GM12875 (cell line): ENCODE results near the gene TLCD3A.
"Not testable (repeated sequence)": the region's sequence is repeated elsewhere in the genome, so short reads cannot be mapped to it uniquely, and the experiment has no call there.

Source experiments
- H3K4me3 ChIP-seq: one replicate; pipeline ENCODE4 v1.5.1; 2011; ENCODE audit warnings: low read depth, low read length, control low read depth
- TF ChIP-seq, protein P1 (sequence below): IDR thresholded peaks from 2 replicates; pipeline ENCODE4 v1.5.1; 2011; ENCODE audit warnings: low read depth, mild to moderate bottlenecking, control low read depth, inconsistent platforms, low read length, moderate library complexity, borderline replicate concordance; ENCODE audit not compliant: insufficient read depth

Gene TLCD3A

GRCh38 chr17:781805-782731 lies 49.7 kb downstream of the TLCD3A start, which contains the start of the genes GLOD4 and MRM3:
GLOD4 (minus strand) TSS chr17:782280; CDS start chr17:782255, 25 bp downstream.
MRM3 (plus strand) TSS chr17:782353; CDS start chr17:782379, 26 bp downstream.
- H3K4me3 ChIP-seq: peak within 1 kb of the TSS; percentile 99
- TF ChIP-seq, protein P1, sequence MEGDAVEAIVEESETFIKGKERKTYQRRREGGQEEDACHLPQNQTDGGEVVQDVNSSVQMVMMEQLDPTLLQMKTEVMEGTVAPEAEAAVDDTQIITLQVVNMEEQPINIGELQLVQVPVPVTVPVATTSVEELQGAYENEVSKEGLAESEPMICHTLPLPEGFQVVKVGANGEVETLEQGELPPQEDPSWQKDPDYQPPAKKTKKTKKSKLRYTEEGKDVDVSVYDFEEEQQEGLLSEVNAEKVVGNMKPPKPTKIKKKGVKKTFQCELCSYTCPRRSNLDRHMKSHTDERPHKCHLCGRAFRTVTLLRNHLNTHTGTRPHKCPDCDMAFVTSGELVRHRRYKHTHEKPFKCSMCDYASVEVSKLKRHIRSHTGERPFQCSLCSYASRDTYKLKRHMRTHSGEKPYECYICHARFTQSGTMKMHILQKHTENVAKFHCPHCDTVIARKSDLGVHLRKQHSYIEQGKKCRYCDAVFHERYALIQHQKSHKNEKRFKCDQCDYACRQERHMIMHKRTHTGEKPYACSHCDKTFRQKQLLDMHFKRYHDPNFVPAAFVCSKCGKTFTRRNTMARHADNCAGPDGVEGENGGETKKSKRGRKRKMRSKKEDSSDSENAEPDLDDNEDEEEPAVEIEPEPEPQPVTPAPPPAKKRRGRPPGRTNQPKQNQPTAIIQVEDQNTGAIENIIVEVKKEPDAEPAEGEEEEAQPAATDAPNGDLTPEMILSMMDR: no peak

GRCh38 chr17:784143-784542 lies 51.7 kb downstream of the TLCD3A start:
- TF ChIP-seq, protein P1: no peak
- H3K4me3 ChIP-seq: no peak overlapping the region

GRCh38 chr17:785901-786300 lies 53.5 kb downstream of the TLCD3A start:
- not testable (repeated sequence) for H3K4me3 ChIP-seq

DNA sequence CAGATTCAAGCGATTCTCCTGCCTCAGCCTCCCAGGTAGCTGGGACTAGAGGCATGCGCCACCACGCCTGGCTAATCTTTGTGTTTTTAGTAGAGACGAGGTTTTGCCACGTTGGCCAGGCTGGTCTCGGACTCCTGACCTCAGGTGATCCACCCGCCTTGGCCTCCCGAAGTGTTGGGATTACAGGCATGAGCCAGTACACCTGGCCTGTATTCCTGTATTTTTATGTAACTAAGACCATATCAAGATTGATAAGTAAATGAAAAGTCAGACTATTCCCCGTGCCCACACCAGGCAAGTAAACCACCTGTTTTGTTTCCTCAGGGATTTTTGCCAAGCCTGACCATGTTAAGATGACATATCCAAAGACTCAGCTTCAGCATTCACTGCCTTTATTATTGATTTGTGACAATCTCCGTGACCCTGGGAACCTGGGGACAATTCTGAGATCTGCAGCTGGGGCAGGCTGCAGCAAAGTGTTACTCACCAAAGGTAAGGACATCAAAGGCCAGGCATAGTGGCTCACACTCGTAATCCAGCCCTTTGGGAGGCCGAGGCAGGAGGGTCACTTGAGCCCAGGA lies 55.3 kb downstream of the TLCD3A start:
- no peak overlapping the region for H3K4me3 ChIP-seq
- TF ChIP-seq, protein P1: no peak

DNA sequence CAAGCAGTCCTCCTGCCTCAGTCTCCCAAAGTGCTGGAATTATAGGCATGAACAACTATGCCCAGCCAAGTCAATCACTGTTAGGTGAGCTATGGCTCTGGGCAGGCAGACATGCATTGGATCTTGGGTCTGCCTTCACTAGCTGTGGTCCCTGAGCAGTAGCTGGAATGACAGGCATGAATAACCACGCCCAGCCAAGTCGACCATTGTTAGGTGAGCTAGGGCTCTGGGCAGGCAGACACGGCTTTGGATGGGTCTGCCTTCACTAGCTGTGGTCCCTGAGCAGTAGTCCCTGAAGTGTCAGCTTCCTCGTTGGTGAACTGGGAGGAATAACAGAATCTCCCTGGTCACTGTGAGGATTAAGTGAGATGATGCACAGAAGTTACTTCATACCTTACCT lies 56.2 kb downstream of the TLCD3A start:
- no peak overlapping the region for H3K4me3 ChIP-seq
- TF ChIP-seq, protein P1: no peak

- TF ChIP-seq, protein P1: no peak
- H3K4me3 ChIP-seq: no peak overlapping the region
Measured at GRCh38 chr17:789160-789840, 56.9 kb downstream of the TLCD3A start.

DNA sequence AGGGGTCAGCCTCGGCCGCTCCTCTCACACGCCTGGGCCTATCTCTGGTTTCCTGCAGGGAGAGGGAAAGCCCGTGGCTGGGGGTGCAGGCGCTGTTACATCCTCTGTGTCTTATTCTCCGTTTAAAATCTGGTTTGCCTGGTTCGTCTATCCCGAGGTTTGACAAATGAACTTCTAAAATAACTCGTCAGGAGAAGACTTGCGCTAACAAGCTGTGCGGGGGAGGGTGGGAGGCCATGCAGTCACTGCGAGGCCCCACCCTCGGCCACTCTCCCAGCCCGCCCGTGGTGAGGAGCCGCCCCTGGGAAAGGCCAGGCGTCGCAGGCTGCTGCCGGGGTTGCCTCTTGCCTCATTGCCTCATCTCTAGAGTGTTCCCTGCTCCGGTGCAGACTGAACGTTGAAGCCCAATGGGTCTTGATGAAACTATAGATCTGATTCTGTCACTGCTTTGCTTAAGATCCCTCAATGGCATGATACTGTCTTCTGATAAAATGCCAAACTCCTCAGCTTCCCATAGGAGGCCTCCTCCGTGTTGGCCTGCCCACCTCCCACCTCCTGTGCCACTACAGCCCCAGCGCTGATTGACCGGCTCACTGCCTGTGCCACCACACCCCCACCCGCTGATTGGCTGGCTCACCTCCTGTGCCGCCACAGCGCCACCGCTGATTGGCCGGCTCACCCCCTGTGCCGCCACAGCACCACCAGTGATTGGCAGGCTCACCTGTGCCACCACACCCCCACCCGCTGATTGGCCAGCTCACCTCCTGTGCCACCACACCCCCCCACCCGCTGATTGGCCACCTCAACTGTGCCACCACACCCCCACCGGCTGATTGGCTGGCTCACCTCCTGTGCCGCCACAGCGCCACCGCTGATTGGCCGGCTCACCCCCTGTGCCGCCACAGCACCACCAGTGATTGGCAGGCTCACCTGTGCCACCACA lies 57.8 kb downstream of the TLCD3A start:
- not testable (repeated sequence) for H3K4me3 ChIP-seq

- H3K4me3 ChIP-seq: not testable (repeated sequence)
Measured at GRCh38 chr17:790874-791247, 58.5 kb downstream of the TLCD3A start.
